Pancreas (tissue), 10 donors: Measurements from ENCODE around the gene CNTNAP4. TPM values are rescaled to one million over a fixed set of nuclear protein-coding genes. Genes with fewer than 3 reads are reported as not detected.

ENCODE experiments used
- ATAC-seq, 4 donors: fragments of 200-7000 bp; cut with Tn5 transposase; one replicate each; pipeline versions ENCODE4 v1.8.0 to v1.9.1; 2020; ENCODE audit warnings: mild to moderate bottlenecking in 4 of 4, moderate library complexity in 4 of 4
- DNase-seq, 6 donors: peaks; one replicate each; pipeline ENCODE4 v3.0.0-alpha.2; 2020
- FAIRE-seq: peaks from 2 replicates; lab custom pipeline; 2012; peaks lifted over from hg19 to GRCh38; lab: Jason Lieb, UNC
- H3K27ac ChIP-seq, 4 donors: fragments of 200-600 bp; sonication (generic); 1 replicate in 3 of 4; 2 replicates in 1 of 4; pipeline versions ENCODE4 v1.5.0 to v1.8.0; 2020
- H3K27me3 ChIP-seq, 4 donors: fragments of 200-600 bp; one replicate each; pipeline ENCODE4 v1.8.0; 2021
- H3K36me3 ChIP-seq, 3 donors: fragments of 200-600 bp; sonication (generic) in 1 of 3; one replicate each; pipeline versions ENCODE4 v1.5.0 to v1.8.0; 2020 to 2021
- H3K4me1 ChIP-seq, 3 donors: fragments of 200-600 bp; one replicate each; pipeline ENCODE4 v1.8.0; 2021
- H3K4me3 ChIP-seq, 4 donors: fragments of 200-600 bp; sonication (generic) in 2 of 4; one replicate each; pipeline versions ENCODE4 v1.5.0 to v1.8.0; 2020 to 2021
- H3K9me3 ChIP-seq, 4 donors: fragments of 200-600 bp; one replicate each; pipeline ENCODE4 v1.8.0; 2021
- CTCF ChIP-seq, 4 donors: fragments of 200-600 bp; sonication (generic) in 3 of 4; IDR thresholded peaks; one replicate each; pipeline versions ENCODE4 v1.5.0 to v1.8.0; 2021; ENCODE audit warnings: antibody characterized with exemption in 4 of 4
- WGBS, 2 donors: extraction: QIAGEN DNeasy Blood & Tissue Kit; methylation state at CpG; one replicate each; pipeline ENCODE4 v1.1.7; 2013; 5-methylcytosine and 5-hydroxymethylcytosine counted together
- intact Hi-C, 3 donors: fragments of 100-400 bp; cut with DNase I; formaldehyde crosslinking; loops; one replicate each; pipeline versions ENCODE4 v1.11.1 to v1.14.2; 2022
- polyA plus RNA-seq, 2 donors: library from polyadenylated mRNA; stranded (reverse); fragments of 200-250 nt; gene quantifications; one replicate each; pipeline ENCODE4 v1.2.3, GENCODE V29; 2013
- total RNA-seq, 6 donors: library from RNA; stranded (reverse); fragmentation: NEBNext Ultra II Directional in 4 of 6; extraction: Animal tissue kit (Norgen Biotek cat#: 25700) in 4 of 6; gene quantifications; one replicate each; pipeline versions ENCODE4 v1.2.1 to v1.2.4, GENCODE V29; 2021 to 2023
- donor health status: healthy with polysubstance abuse.
- donor health status: DM: no; HTN: no; CAD: no; lungs with moderate emphysema.
- donor health status: DM: no; HTN: no; CAD: no.
- donor health status: control.
- donor health status: control.
- donor health status: Bipolar disorder and iron deficiency.
- donor health status: DM: yes; HTN: yes; CAD: no.
- donor health status: DM: no; HTN: no; CAD: no.
- donor health status: DM: no; HTN: no; CAD: no.
- donor health status: DM: yes; HTN: yes; CAD: no.

CNTNAP4 gene
- total and polyA plus RNA-seq, 8 donors = not detected

- no peak for DNase-seq
- no peak for TF ChIP-seq CTCF (IDR thresholded peaks at IDR 0.05)
- no peaks in the 10 kb centered on the region for H3K9me3 ChIP-seq
- FAIRE-seq = no peak
- H3K4me3 ChIP-seq = no peak overlapping the region
- H3K36me3 ChIP-seq = no peaks in the 10 kb centered on the region
- no peaks in the 10 kb centered on the region for H3K4me1 ChIP-seq
- no peak overlapping the region for H3K27ac ChIP-seq
- no peak for ATAC-seq
- no peaks in the 10 kb centered on the region for H3K27me3 ChIP-seq
- WGBS, 2 donors = 52 to 59% methylated on average over 6 of the region's 6 CpGs
- intact Hi-C loops = no loop called here
Measured at GRCh38 chr16:76487411-76488064, 210.3 kb downstream of the CNTNAP4 start.

GRCh38 chr16:76488065-76488417, 210.8 kb downstream of the CNTNAP4 start:
- ATAC-seq = no peak
- H3K4me1 ChIP-seq = no peaks in the 10 kb centered on the region
- intact Hi-C loops = no loop called here
- H3K36me3 ChIP-seq = no peaks in the 10 kb centered on the region
- H3K9me3 ChIP-seq = no peaks in the 10 kb centered on the region
- WGBS, 2 donors = 41 to 47% methylated on average over 5 of the region's 5 CpGs
- H3K27me3 ChIP-seq = no peaks in the 10 kb centered on the region
- FAIRE-seq = no peak
- no peak for DNase-seq
- no peak for TF ChIP-seq CTCF (IDR thresholded peaks at IDR 0.05)
- no peak overlapping the region for H3K27ac ChIP-seq
- no peak overlapping the region for H3K4me3 ChIP-seq

- ATAC-seq (no peak), DNase-seq (no peak), FAIRE-seq (no peak)
- Histone ChIP-seq H3K27me3 (no peaks in the 10 kb centered on the region), H3K4me3 (no peak overlapping the region), H3K36me3 (no peaks in the 10 kb centered on the region), H3K4me1 (no peaks in the 10 kb centered on the region), H3K27ac (no peak overlapping the region), H3K9me3 (no peaks in the 10 kb centered on the region)
- intact Hi-C loops = no loop called here
- 84 to 89% methylated on average over 3 of the region's 3 CpGs for WGBS, 2 donors
- TF ChIP-seq CTCF (IDR thresholded peaks at IDR 0.05) = no peak
Measured at GRCh38 chr16:76490036-76490639, 212.9 kb downstream of the CNTNAP4 start.

GRCh38 chr16:76500006-76500405, 222.8 kb downstream of the CNTNAP4 start:
- TF ChIP-seq CTCF (IDR thresholded peaks at IDR 0.05) = no peak
- Histone ChIP-seq H3K9me3 (no peaks in the 10 kb centered on the region), H3K4me1 (no peaks in the 10 kb centered on the region), H3K27me3 (no peaks in the 10 kb centered on the region), H3K4me3 (no peak overlapping the region), H3K36me3 (no peaks in the 10 kb centered on the region), H3K27ac (no peak overlapping the region)
- DNase-seq (no peak), ATAC-seq (no peak), FAIRE-seq (no peak)
- whole genome bisulfite sequencing, 2 donors = 88 to 98% methylated on average over 14 to 21 of the region's 21 CpGs
- intact Hi-C loops = no loop called here

GRCh38 chr16:76502063-76502462, 224.9 kb downstream of the CNTNAP4 start:
- ATAC-seq (no peak), DNase-seq (no peak), FAIRE-seq (no peak)
- no peak overlapping the region for H3K4me3 ChIP-seq
- 89 to 96% methylated on average over 8 of the region's 8 CpGs for WGBS, 2 donors
- H3K9me3 ChIP-seq = no peaks in the 10 kb centered on the region
- TF ChIP-seq CTCF (IDR thresholded peaks at IDR 0.05) = no peak
- intact Hi-C loops = no loop called here
- no peak overlapping the region for H3K27ac ChIP-seq
- H3K4me1 ChIP-seq = no peaks in the 10 kb centered on the region
- no peaks in the 10 kb centered on the region for H3K27me3 ChIP-seq
- H3K36me3 ChIP-seq = no peaks in the 10 kb centered on the region
